Activated CD4-positive, CD25-positive, alpha-beta regulatory T cell (primary cell): Measurements from ENCODE around the gene SLC22A13.
"Not testable (repeated sequence)": the region's sequence is repeated elsewhere in the genome, so short reads cannot be mapped to it uniquely, and the experiment has no call there.

Experiments used
- DNase-seq, 4 experiments: peaks; one replicate each; lab custom pipeline; 2025; lab: John Stamatoyannopoulos, UW

The SLC22A13 gene

GRCh38 chr3:38297947-38298711, 32.5 kb downstream of the SLC22A13 start:
- no peak for DNase-seq

- DNase-seq, result no peak
Measured at GRCh38 chr3:38306941-38307340, 41.3 kb downstream of the SLC22A13 start.

DNA sequence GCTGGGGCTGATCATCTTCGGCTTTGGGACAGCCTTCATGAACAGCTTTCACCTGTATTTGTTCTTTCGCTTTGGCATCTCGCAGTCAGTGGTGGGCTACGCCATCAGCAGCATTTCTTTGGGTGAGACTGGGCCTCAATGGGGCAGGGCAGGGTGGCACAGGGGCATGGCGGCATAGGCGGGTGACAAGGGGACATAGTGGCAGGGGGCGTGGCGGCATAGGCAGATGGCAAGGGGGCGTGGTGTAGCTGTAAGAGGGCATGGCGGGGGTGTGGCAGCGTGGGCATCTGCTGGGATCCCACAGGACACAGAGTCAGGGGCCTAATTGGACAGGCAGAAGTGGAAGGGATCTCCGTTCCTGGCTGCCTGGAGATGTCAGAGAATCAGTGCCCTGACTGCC, 42.0 kb downstream of the SLC22A13 start:
- DNase-seq, result no peak

DNA sequence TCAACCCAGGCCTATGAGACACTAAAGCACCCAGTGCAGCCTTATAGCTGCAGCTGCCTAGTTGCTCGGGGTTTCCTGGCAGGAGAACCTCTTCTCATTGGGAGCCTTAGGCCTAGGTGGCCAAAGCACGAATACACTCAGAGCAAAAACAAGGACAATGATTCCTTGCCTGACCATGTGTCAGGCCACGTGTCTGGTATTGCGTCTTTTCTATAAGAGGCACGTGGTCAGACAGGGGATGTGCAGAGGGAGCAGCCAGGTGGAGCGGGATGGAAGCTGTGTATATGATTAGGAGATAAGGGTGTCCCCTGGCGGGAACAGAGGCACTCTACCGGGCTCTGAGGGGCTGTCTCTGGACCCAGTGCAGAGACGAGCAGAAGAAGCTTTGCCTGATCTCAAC, 42.8 kb downstream of the SLC22A13 start:
- DNase-seq, result no peak

DNA sequence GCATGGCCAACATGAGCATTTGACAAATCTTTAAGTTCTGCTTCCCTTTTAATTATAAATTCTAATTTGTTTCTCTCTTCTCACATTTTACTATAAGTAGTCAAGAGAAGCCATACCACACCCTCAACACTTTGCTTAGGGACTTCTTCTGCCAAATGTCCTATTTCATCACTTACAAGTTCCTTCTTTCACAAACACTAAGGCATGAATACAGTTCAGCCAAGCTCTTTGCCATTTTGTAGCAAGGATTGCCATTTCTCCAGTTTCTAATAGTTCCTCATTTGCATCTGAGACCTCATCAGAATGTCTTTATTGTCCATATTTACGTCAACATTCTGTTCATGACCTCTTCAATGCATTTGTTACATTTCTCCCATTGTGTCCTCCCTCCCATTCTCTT, 45.9 kb downstream of the SLC22A13 start:
- no peak for DNase-seq

DNA sequence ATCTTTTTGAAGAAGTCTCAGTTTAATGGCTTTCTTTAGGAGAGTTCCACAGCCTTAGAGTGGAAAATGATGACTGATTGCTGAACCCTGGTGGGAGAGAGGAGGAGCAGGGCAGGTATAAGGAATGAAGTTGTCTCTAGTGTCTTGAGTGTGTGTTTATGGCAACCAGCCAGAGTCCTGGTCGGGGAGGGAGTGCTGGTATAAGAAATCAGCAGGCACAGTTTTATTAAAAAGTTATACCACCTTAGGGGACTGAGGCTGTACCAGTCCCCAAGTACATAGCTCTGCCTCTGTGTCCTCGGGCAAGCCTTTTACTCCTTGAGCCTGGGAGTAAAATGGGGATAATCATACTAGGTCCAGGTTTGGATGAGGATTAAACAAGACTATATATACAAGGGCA, 46.3 kb downstream of the SLC22A13 start:
- DNase-seq, result no peak

GRCh38 chr3:38312356-38312755, 46.7 kb downstream of the SLC22A13 start:
- DNase-seq, result no peak

DNA sequence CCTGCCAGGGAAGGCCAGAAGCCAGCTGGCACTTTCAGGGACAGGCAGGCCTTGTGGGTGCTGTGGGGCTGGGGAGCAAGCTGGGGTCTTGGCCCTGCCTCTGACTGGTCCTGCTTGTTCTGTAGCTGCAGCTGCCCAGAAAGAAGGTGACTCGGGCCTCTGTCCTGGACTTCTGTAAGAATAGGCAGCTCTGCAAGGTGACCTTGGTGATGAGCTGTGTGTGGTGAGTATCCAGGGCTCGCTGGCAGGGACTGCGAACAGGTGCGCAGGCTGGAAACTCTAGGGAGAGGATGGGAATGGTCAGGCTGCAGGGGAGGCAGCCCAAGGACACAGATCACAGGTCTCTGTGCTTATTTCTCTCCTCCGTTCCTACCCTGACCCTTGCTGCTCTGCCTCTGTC, 47.7 kb downstream of the SLC22A13 start:
- DNase-seq, result no peak

DNA sequence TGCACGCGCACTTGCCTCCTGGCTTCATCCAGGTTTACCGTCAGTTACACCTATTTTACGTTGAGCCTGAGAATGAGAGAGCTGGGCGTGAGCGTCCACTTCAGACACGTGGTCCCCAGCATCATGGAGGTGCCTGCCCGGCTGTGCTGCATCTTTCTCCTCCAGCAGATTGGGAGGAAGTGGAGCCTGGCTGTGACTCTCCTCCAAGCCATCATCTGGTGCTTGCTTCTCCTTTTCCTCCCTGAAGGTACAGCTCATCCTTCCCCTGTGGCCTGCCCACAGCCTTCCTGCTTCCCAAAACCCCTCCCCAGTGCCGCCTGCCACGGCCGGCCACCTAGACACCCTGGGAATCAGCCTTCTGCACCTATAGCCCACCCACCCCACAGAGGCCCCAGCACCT, 48.1 kb downstream of the SLC22A13 start:
- no peak for DNase-seq

DNA sequence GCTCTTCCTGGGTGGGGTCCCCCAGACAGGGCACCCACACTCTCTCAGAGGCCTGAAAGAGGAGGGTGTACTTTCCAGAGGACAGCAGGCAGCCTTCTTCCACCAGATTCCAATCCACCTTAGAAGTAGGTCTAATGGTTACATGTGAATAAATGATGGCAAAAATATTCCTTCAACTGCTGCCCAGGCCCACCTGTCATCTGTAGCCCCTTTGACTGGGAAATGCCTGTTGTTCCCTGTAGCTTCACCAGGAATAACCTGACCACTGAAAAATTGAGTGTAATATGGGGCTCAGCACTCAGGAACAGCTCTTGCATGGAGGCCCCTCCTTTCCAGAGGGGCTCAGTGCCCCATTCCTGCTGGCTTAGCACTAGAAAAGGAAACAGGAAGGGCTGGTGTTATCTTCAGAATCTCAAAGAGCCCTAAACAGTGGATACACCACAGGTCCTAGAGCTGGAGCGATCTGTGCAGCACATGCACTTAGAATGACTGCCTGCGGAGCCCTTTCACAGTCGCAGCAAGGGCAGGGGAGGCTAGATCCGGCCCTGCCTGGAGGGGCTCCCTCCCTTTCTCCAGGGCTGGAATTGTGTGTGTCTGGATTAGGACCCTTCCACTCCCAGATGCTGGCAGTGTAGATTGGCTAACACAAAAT, 48.6 kb downstream of the SLC22A13 start:
- no peak for DNase-seq

GRCh38 chr3:38314764-38315487, 49.3 kb downstream of the SLC22A13 start:
- DNase-seq, result no peak

DNA sequence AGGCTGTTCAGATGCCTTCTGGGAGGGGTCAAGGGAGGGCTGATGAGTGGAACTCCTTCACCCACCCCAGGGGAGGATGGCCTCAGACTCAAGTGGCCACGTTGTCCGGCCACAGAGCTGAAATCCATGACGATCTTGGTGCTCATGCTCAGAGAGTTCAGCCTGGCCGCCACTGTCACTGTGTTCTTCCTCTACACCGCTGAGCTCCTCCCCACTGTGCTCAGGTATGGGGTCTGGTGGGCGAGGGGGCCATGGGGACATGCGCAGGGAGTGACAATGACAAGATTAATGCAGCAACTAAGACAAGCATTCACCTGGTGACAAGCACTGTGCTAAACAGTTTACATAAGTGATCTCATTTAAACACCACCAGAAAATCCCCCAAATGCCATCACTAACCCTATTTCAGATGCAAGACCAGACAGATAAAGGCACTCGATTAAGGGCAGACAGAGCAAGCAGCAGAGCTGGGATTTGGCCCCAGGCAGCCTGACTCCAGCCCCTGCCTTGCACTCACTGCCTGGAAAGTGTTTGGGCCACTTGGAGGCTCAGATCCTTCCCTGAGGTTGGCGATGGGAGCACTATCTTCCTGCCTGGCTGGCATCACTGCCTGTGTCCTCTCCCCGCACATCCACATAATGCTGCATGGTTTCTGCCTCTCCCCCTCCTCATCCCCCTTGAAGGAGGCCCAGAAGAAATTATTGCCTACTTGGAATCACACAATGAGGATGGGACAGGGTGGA, 50.0 kb downstream of the SLC22A13 start:
- no peak for DNase-seq

DNA sequence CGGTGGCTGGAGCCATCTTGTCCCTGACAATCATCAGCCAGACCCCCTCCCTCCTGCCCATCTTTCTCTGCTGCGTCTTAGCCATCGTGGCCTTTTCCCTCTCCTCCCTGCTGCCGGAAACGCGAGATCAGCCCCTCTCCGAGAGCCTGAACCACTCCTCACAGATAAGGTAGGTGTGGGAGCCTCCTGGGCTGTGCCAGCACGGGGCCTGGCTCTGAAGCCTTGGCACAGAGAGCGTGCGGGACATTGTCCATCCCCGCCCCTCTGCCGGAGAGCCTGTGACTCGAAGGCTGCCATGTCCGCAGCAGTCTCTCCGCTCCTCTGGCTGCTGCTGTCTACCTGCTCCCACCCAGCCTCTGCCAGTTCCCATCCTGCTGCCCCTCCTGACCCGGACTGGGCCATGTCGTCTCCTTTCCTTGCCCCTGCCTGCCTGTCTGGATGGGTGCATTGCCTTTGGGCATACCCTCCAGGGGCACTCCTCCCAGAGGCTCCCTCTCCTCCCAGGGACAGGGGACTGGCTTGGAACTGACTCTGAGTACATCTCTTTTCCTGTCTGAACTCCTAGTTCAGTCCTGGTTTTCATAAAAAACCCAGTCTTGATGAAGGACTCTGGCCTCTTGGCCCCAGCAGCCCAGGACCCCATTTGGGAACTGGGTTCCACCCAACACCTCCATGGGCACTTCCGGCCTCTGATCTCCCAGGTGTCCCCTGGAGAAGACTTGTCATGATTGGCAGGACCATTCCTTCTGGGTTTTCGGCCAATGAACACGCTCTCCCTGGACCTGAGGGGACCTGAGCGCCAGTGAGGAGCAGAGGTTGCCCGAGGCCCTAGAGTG, 51.0 kb downstream of the SLC22A13 start:
- no peak for DNase-seq

GRCh38 chr3:38317192-38317759, 51.7 kb downstream of the SLC22A13 start:
- no peak for DNase-seq

DNA sequence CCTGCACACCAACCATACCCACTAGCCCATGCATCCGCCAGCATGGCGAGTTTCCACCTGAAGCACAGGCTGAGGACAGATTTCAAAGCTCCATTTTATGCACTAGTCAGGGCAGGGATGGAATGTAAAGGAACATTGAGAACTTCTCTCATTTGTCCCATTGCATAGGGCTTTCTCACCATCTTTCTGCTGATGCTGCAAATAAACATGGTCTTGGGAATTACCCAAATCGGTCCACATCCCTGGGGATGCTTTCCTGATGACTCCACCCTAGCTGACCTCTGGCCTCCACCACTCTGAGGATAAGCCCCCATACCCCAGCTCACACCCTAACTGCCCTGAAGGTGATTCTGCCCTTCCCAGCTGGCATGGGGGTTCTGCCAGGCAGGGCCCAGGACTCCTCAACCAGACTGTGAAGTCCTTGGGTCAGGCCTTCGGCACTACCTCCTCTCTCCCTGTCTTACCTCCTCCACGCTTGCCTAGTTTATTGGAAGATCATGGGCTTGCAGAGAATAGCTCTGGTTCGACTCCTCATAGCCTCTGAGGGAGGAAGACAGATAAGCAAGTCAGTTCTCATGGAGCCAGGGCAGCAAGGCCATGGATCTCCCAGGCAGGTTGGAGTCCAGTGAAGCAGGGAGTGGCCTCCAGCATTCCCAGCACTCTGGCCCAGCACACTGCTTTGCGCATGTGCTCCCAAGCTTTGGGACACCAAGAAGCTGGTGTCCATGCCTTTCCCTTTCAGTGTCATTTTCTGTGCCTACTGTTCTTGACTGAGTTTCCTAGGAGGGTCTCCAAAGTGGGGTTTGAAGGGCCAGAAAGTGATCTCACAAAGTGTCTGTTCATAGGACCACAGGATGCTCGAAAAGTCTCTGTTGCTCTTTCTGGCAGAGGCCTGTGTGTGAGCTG, 53.4 kb downstream of the SLC22A13 start:
- no peak for DNase-seq

DNA sequence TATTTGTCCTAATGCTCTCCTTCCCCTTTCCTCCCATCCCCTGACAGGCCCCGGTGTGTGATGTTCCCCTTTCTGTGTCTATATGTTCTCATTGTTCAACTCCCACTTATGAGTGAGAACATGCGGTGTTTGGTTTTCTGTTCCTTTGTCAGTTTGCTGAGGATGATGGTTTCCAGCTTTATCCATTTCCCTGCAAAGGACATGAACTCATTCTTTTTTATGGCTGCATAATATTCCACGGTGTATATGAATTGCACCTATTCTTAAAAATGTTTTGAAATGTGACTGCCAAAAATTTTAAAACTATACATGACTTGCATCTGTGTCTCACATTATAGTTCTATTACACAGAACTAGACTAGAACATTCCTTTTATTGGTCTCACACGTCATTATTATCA, 55.0 kb downstream of the SLC22A13 start:
- DNase-seq, result not testable (repeated sequence)

DNA sequence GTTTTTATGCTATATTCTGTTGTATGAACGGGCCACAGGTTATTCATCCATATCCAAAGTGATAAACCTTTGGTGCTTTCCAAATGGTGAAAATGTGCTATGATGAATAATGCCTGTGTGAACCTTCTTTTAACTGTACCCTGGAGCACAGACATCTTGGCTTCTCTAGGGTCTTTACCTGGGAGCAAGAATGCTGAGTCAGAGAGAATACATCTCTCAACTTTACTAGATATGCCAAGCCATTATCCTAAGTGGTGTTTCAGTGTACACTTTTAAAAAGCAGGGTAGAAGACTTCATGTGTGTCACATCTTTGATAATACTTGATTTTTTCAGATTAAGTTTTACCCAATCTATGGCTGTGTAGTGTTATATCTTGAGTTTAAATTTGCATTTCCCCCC, 57.4 kb downstream of the SLC22A13 start:
- no peak for DNase-seq

- no peak for DNase-seq
Measured at GRCh38 chr3:38325256-38325655, 59.6 kb downstream of the SLC22A13 start.

DNA sequence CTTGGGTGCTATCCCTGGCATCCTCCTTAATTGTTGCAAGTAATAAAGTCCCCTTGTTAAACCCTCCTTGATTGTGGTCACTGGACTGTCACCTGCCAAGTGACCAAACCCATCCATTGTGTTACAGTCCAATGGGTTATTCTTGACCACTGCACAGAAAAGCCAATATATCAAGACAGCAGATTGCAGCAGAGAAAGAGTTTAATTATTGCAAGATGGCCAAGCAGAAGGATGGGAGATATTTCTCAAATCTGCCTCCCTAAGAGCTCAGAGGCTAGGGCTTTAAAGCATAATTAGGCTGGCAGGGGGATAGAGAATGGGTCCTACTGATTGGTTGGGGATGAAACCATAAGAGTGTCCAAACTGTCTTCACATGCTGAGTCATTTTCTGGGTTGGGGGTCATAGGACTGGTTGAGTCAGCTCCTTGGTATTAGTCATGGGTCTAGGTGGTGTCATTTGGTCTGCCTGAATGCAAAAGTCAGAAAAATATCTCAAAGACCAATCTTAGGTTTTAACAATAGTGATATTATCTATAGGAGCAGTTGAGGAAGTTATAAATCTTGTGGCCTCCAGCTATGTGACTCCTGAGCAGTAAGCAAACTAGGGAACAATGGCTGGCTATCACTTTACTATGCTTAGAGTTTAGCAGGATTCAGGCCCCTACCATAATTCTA, 61.9 kb downstream of the SLC22A13 start:
- DNase-seq, result no peak
